GM18517 (cell line): ENCODE results near the gene LHPP.

Source experiments
- ATAC-seq: cut with Tn5 transposase; IDR thresholded peaks from one replicate; pipeline ENCODE4 v1.9.1; 2021; ENCODE audit warnings: mild to moderate bottlenecking, moderate library complexity; ENCODE audit not compliant: unreplicated experiment

LHPP gene

DNA sequence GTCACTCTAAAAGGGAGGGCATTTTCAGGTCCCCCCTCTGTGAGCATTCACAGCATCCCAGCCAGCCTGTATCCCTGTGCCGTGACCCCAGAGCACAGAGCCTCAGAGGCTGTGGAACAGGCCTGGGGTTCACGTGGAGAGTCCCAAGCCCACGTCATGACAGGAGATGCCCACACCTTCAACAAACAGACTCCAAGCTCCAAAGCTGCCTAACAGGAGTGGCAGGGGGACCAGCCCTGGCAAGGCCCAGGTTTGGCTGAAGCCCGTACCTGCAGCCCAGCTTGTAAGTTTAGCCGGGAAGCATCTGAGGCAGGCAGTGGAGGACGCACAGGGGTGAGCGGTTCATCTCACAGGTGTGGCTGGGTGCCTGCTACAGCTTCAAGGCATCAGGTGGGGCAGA lies 33.5 kb downstream of the LHPP start:
- ATAC-seq: no peak

DNA sequence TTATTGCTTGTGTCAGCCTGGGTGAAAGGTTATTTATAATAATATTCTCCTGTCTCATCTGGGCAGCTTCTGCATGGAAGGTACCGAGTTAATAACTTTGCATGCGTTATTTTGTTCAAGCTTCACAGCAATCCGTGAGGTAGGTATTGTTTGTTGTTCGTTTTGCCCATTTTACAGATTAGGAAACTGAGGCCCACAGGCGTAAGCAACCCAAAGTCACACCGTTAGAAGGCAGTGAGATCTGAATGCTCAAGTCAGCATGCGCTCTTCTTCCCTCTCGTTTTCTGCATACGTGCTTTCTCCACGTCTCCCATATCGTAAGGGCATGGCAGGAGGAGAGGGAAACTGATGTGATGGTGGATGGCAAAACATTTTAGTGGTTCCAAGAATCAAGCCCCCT lies 34.1 kb downstream of the LHPP start:
- no peak for ATAC-seq

DNA sequence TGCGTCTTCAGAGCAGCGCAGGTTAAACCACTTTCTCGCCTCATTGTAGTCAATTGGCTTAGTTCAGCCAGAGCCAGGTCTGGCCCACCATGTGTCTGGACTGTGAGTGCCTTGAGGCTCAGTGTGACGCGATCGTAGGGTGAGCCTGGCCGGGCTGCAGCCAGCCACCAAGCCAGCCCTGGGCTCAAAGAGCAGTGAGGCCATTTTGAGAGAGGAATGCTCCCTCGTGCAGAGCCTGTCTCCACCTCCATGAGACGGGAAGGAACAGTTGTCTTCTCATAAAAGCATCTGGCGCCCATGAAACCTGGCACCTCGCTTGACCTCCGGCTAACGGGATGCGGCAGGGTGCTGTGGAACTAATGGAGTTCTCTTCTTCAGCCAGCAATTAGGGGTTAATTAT lies 34.5 kb downstream of the LHPP start:
- no peak for ATAC-seq

DNA sequence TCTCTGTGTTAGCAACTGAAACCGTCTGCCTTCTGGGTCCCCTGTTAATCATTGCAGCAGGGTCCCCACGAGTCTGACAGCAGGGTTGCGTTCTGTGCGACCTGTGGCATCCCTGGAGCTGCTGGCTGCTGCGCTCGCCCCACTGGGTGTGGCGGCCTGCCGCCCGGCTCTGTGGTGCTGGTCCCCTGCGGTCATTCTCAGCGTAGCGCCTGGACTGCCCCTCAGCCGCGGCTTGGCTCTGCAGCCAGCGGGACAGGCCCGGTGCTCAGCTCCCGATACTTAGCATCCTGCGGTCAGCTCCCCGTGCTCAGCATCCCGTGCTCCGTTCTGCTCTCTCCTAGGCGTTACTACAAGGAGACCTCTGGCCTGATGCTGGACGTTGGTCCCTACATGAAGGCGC lies 35.0 kb downstream of the LHPP start:
- no peak for ATAC-seq

DNA sequence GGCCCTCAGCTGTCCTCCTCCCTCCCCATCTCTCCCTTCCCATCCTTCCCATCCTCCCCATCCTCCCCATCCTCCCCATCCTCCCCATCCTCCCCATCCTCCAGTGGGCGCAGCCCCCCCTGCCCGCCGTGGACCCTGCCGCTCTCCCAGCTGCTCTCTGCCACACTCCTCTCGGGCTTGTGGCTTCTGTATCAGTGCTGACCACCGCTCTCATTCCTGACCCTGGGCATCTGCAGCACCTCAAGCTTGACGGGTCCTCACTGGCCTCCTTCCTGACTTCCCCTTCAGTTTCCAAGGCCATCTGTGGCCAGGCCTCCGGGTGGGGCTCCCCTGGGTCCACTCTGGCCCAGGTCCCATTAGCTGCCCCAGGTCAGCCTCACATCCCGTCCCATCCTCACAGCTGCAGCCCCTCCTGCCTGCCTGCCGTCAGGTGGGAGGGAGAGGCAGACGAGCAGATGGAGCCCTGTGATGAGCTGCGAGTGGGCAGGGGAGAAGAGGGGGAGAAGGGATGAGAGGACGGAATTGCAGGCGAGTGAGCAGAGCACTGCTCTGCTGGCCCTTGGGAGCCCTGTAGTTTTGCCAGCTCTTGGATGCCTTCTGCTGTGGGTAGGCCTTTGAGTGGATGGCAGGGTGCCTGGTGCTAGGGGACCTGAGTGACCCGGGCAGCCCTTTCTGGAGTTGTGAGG lies 35.7 kb downstream of the LHPP start:
- no peak for ATAC-seq

DNA sequence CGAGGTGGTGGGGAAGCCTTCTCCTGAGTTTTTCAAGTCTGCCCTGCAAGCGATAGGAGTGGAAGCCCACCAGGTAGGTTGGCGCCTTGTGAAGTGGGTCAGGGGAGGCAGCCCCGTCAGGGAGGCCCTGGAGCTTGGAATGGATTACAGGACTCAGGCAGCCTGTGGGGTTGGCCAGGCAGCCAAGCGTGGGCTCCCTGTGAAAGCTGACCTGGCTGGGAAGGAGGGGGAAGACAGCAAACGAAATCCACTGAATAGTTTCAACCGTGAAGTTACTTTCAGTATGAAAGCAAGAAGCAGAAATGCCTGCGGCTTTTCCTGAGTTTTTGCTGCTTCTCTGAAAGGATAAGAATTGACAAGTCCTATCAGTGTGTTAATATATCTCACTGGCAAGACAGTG lies 36.4 kb downstream of the LHPP start:
- no peak for ATAC-seq

DNA sequence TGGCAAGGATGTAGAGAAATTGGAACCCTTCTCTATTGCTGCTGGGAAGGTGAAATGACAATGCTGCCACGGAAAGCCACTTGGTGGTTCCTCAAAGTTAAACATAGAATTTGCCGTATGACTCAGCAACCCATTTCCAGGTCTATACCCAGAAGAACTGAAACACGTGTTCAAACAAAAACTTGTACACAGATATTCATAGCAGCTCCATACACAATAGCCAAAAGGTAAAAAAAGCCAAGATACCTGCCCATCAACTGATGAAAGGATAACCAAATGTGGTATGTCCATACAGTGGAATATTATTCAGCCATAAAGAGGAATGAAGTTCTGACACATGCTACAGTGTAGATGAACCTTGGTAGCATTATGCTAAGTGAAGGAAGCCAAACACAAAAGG lies 39.1 kb downstream of the LHPP start:
- no peak for ATAC-seq

DNA sequence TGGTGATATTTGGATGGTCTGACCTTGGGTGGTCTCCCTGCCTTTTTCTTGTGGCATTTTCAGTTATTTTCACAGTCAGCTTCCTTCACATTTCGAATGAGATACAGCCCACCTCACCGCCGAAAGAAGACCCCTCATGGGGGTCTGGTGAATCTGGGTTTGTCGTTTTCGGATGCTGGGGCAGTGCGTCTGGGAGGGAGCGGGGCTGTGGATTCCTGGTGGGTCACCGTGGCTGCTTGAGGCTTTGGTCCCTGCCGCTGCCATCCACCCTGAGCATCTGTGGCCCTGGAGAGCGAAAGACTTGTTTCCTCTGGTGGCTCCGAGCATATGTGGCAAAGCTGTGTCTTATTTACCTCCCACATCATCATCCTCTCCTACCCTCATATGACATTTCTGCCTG lies 43.1 kb downstream of the LHPP start:
- no peak for ATAC-seq

DNA sequence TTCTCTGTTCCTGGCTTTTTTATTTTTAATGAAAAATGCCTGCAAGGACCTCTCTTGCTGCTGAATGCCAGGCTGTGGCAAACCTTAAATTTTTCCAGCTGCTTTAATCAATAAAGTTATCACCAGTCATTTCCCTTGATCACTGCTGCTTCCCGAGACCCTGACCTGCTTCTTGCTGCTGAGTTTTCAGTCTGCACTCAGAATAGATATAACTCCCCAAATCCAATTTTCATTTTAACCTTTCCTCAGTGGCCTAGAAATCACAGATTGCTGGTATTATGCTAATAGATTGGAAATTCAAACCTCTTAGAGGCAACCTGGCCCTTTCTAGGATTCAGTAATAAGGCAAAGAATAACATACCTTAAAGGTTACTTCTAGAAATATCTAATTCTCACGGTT lies 43.7 kb downstream of the LHPP start:
- ATAC-seq: no peak

DNA sequence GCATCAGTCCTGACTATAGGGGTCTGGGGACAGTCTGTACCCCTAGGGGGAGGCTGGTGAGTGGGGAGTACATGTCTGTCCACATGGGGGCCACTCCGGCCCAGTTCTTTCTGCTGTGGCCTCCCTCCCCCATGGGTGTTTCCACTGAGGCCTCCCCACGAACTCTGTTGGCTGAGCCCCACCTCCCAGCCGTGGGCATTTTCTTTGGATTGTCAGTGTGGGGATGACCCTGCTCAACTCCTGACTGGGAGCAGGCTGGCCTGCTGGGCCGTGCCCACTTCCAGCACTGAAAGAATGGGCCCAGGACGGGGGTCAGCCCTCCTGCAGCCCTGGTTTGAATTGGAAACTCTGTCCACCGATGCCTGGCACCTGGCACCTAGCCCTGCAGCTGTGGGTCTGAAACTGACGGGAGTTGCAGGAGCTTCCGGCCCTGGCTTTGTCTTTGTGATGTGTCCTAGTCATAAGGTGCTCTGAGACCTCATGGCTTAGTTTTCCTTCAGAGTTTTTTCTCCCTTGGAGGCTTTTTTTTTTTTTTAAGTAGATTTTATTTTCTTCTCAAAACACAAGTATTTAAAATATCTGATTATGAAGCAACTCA lies 46.5 kb downstream of the LHPP start:
- no peak for ATAC-seq

DNA sequence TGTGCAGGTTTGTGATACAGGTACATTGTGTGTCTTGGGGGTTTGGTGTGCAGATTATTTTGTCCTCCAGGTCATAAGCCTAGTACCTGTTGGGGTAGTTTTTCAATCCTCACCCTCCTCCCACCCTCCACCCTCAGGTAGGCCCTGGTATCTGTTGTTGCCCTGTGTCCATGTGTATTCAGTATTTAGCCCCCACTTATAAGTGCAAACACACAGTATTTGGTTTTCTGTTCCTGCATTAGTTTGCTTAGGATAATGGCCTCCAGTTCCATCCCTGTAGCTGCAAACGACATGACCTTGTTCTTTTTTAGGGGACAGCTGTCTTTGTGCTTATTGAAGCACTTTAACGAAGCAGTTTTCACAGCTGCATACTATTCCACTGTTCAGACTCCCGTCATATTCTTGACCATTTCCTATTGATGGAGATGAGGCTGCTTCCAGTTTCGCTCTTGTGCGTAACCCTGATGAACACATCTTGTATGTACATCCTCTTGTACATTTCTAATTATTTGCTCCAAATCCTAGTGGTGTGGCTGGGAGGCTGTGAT lies 47.4 kb downstream of the LHPP start:
- ATAC-seq: no peak

DNA sequence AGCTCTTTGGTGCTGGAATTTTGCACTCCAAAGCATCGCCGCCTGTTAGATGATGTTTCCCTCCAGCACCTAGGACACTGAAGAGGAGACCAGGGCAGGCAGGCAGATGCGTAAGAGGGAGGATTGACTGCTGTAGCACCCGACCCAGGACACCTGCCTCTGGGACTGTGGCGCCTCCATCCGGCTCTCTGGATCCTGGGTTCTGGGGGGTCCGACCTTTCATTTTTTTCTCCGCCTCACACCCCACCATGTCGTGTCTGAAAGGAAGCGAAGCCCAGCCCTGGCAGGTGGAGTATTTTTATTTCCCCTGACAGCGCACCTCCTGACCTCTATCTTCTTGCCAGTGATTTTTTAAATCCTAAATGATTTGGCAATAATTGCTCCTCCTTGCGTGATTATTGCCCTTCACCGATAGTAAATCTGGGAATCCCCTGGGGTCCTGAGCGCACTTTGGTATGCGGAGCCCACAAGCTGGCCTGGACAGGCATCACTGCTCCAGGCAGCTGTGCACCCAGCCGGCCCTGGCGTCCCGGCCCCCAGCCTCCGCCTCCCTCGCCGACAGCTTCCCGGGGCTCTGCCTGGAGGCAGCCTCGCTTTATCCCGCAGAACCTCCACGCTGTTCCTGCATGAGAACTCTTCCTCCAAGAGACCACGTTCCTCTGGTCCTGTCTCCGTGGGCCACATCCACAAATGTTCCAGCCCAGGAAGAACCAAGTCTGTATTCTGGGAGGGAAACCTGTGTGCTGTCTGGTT lies 48.4 kb downstream of the LHPP start:
- ATAC-seq: no peak

DNA sequence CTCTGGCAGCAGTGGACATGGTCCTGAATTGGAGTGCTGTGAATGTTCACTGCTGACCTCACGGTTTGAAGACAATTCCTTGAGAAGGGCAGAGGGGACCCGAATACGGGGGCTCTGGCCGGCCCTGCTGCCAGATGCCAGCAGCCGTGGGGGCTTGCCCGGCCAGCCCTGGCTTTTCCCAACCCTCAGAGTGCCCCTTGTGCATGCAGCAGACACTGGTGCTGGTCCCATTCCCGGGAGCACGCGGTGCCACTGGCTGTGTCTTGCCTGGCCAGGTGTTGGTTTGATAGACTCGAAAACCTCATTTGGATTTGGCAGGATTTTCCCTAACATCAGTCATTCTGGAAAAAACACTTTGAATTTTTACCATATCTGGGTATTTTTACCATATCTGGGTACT lies 49.1 kb downstream of the LHPP start:
- no peak for ATAC-seq

DNA sequence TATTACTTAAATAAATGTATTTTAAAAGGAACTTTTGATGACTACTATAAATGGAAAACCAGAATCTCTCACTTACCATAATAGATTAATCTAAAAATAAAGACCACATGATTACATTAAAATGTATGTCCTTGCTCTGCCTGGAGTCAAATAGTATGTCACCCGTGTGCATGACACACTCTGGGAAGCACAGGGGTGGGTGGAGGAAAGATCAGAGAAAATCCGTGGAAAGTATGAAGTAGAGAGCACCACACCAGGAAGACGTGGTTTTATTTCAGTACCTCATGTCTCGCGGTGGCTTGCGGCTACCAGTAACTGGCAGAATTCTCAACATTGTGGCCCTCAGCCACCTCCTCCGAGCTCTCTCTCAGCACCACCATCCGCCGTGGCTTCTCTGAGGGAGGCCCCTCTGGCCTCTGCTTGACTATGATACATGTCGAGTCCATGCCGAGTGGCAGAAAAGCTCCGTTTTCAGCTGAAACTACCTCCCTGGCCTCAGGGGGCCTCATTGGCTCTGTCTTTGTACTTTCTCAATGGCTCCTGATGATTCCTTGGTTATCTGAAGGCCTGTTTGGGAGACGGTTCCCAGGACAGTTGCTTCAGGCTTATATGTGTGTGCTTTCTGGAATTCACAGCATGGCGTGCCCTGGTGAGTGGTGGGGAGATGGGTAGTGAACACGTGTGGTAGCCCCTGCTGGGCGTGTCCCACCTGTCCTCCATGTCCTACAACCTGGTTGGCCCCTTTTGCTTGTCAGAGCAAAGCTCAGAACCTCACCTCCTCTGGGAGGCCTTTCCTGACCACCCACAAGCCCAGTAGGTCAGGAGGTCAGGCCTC lies 49.8 kb downstream of the LHPP start:
- no peak for ATAC-seq

DNA sequence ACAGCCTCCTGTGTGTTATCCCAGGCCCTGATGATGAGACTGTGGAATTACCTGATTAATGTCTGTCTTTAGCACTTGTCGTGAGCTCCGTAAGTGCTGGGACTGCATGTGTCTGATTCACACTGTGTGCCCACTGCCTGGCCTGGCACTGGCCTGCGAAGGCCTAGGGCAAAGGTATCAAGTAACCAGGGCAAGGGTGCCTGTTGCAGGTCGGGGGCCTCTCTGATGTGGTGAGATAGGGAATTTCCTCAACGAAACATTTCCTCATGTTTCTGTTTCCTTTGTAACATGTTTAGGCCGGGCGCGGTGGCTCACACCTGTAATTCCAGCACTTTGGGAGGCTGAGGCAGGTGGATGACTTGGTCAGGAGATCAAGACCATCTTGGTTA lies 50.4 kb downstream of the LHPP start:
- no peak for ATAC-seq

DNA sequence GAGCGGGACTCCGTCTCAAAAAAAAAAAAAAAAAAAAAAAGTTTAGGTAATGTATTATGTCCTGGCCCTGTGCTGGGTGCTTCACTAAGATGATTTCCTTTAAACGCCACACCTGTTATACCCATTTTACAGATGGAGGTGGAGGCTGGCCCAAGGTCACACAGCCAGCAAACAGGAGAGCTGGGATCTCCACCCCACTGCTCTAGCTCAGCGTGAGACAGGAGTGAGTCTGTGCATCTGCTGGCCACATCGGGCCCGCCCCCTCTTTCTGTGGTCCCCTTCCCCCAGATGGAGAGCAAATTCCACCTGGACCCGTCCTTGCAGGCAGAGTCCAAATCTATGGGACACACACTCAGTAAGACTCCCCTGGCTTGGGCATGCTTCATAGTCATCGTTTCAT lies 51.0 kb downstream of the LHPP start:
- ATAC-seq: no peak

DNA sequence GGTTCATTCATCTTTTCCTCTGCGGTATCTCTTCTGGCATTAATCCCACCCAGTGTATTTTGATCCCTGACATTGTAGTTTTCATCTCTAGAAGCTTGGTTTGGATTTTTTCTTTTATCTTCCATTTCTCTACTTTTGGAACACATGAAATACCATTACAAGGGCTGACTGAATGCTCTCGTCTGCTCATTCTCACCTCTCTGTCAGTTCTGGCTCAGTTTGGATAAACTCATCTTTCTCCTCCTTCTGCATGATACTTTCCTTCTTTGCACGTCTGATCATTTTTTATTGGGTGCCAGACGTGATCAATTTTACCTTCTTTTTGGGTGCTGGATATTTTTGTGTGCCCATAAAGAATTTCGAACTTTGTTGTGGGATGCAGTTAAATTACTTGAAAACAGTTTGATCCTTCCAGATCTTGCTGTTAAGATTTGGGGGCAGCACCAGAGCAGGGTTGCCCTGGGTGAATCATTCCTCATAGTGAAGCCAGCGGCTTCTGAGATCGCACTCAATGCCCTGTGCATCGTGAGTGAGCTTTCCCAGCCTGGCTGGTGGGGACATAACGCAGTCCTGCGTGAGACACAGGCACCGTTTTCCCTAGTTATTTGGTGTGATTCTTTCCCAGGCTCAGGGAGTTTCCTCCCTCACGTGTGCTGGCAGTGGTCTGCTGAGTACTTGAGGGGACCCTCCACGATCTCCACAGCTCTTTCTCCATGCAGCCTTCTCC lies 53.8 kb downstream of the LHPP start:
- no peak for ATAC-seq

DNA sequence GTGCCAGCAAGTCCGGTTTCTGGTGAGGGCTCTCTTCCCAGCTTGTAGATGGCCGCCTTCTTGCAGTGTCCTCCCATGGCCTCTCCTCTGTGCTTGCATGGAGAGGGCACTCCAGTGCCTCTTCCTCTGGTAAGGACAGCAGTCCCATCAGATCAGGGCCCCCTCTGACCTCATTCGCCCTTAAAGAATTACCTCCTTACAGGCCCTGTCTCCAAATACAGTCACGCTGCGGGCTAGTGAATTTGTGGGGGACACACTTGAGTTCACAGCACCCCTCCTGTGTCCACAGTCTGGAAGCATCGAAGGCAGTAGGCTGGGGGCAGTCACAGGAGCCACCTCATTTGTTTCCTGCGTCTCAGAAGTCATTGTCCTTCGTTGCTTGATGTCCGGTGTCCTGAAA lies 54.6 kb downstream of the LHPP start:
- no peak for ATAC-seq

DNA sequence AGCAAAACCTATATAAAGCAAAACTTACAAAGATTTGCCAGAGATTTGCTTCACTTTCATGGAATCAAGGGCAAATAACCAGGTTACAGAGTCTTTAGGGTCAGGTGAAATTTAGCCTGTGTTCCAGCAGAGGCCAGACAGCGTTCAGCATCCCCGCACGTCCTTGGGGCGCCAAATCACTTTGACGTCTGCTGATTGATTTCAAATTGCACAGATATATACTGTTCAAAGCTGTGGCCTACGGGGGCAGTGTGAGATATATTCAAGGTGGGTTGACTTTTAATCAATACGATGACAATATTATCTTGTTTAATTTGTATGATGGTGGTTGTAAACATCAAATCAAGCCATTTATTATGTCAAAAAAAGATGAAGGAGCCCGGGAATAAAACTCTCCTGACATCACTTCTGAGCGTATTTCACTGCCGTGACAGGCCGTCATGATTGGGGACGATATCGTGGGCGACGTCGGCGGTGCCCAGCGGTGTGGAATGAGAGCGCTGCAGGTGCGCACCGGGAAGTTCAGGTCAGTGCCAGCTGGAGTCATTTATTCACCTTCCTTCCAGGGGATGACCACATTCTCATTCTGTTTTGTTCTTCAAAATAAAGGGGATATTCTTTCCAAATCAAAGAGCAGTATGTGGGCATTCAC lies 55.2 kb downstream of the LHPP start:
- no peak for ATAC-seq

DNA sequence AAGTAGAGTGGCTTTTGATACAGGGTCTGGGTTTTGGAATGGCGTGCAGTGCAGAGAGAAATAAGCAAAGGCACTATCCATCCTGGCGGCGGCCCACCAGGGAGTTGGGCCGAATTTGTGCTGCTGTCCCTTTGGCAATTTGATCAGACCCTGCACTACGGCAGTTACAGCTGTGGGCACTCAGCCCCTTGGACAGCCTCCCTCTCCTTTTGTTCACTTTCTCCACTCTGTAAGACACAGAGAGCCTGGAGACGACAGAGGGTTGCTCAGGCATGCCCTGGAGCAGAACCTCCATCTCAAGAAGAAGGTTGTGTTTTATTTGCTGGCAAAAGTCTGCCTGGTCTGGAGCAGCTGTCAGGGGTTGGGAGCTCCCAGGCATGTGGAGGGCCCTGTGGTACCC lies 55.8 kb downstream of the LHPP start:
- no peak for ATAC-seq
